Breast epithelium (tissue), 3 donors: ENCODE results near the gene MAP1LC3B.

ENCODE experiments used
- POLR2AphosphoS5 ChIP-seq, 3 donors: sonication (generic); formaldehyde crosslinking; IDR thresholded peaks; one replicate each; pipeline ENCODE4 v1.6.1; 2017; ENCODE audit warnings: antibody characterized with exemption in 3 of 3
- TF ChIP-seq, protein P1 (sequence below), 3 donors: fragments of 450-650 bp; IDR thresholded peaks; one replicate each; pipeline ENCODE4 v1.5.1; 2016 to 2017; ENCODE audit warnings: antibody characterized with exemption in 3 of 3, mild to moderate bottlenecking in 3 of 3, moderate library complexity in 3 of 3

DNA sequence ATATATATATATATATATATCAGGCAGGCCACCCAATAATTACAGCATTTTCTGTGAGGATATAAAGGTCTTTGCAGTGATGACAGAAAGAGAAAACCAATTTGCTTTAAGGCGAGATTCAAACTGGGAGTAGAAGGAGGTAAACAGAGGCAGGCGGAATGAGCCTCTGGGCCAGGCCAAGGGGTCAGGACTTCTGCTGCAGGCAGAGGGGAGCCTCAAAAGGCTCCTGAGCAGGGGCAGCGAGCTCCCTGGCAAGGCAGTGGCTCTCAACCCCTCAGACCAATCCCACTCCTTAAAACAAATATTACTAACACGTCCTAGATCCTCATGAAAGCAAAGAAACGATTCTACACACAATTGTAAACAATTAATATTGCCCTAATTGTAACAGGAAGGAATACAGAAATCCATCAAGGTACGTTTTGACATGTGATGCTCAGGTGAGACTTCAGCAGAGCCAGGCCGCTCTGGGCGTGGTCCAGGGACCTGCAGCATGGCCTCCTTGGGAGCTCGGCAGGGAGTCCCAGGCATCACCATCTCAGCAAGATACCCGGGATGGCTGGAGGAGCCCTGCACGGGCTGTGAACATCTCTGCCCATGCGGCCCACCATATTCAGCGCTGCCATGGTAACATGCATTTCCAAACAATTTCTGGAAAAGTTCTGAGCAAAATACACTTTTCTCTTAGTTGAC is 27.0 kb upstream of the MAP1LC3B start:
- TF ChIP-seq, protein P1, sequence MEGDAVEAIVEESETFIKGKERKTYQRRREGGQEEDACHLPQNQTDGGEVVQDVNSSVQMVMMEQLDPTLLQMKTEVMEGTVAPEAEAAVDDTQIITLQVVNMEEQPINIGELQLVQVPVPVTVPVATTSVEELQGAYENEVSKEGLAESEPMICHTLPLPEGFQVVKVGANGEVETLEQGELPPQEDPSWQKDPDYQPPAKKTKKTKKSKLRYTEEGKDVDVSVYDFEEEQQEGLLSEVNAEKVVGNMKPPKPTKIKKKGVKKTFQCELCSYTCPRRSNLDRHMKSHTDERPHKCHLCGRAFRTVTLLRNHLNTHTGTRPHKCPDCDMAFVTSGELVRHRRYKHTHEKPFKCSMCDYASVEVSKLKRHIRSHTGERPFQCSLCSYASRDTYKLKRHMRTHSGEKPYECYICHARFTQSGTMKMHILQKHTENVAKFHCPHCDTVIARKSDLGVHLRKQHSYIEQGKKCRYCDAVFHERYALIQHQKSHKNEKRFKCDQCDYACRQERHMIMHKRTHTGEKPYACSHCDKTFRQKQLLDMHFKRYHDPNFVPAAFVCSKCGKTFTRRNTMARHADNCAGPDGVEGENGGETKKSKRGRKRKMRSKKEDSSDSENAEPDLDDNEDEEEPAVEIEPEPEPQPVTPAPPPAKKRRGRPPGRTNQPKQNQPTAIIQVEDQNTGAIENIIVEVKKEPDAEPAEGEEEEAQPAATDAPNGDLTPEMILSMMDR (IDR thresholded peaks at IDR 0.05) = no peak
- no peak for TF ChIP-seq POLR2AphosphoS5 (IDR thresholded peaks at IDR 0.05)
